Testis (tissue), 2 donors: Measurements from ENCODE around the gene ARL15.

Experiments used
- POLR2A ChIP-seq: fragments of 450-650 bp; IDR thresholded peaks from one replicate; pipeline ENCODE4 v1.6.1; 2017; ENCODE audit warnings: antibody characterized with exemption, mild to moderate bottlenecking, moderate library complexity
- TF ChIP-seq, protein P1 (sequence below), 3 experiments: fragments of 450-650 bp in 2 of 3; fragments of 200-600 bp in 1 of 3; sonication (generic) in 1 of 3; IDR thresholded peaks; one replicate each; pipeline ENCODE4 v1.5.1; 2016 to 2019; ENCODE audit warnings: antibody characterized with exemption in 3 of 3, mild to moderate bottlenecking in 2 of 3, moderate library complexity in 1 of 3

GRCh38 chr5:54009357-54009756 is 301.0 kb downstream of the ARL15 start:
- TF ChIP-seq, protein P1, sequence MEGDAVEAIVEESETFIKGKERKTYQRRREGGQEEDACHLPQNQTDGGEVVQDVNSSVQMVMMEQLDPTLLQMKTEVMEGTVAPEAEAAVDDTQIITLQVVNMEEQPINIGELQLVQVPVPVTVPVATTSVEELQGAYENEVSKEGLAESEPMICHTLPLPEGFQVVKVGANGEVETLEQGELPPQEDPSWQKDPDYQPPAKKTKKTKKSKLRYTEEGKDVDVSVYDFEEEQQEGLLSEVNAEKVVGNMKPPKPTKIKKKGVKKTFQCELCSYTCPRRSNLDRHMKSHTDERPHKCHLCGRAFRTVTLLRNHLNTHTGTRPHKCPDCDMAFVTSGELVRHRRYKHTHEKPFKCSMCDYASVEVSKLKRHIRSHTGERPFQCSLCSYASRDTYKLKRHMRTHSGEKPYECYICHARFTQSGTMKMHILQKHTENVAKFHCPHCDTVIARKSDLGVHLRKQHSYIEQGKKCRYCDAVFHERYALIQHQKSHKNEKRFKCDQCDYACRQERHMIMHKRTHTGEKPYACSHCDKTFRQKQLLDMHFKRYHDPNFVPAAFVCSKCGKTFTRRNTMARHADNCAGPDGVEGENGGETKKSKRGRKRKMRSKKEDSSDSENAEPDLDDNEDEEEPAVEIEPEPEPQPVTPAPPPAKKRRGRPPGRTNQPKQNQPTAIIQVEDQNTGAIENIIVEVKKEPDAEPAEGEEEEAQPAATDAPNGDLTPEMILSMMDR (IDR thresholded peaks at IDR 0.05) = no peak
- TF ChIP-seq POLR2A = no peak
